ENCODE measurements around the gene TSSK3.
A peak's percentile ranks its signal among the peaks of the same experiment; 100 is the strongest.

TSSK3 gene

GRCh38 chr1:32335535-32335789, 26.9 kb upstream of the TSSK3 start:
- Histone ChIP-seq H3K36me3 (ENCODE audit: insufficient read depth, low read length) (peaks cover 8% of the 10 kb centered on the region; the same call in 1 of the 2 replicates), H3K9ac (ENCODE audit: low read depth, low read length) (peak overlapping the region; percentile 87), H3K4me1 (ENCODE audit: insufficient read depth, low read length) (peaks cover 22% of the 10 kb centered on the region; the same call in 1 of the 2 replicates), H3K9me3 (ENCODE audit: control insufficient read depth, insufficient read depth, low read length) (no peaks in the 10 kb centered on the region)

GRCh38 chr1:32335790-32336590, 26.3 kb upstream of the TSSK3 start, which contains the start of gene MARCKSL1:
Gene MARCKSL1, minus strand, starts transcription at chr1:32336233. Its CDS starts 200 bp downstream, at chr1:32336033.
- H3K4me1 ChIP-seq (ENCODE audit: insufficient read depth, low read length): peaks cover 22% of the 10 kb centered on the region; the same call in 1 of the 2 replicates
- peak within 1 kb of the TSS; percentile 87 for H3K9ac ChIP-seq (ENCODE audit: low read depth, low read length)
- H3K36me3 ChIP-seq (ENCODE audit: insufficient read depth, low read length): peaks cover 3% of the 10 kb centered on the region; the same call in 1 of the 2 replicates
- no peaks in the 10 kb centered on the region for H3K9me3 ChIP-seq (ENCODE audit: control insufficient read depth, insufficient read depth, low read length)

- peak overlapping the region; percentile 56; the same call in 1 of the 2 replicates for H3K9ac ChIP-seq (ENCODE audit: low read depth, low read length)
- no peaks in the 10 kb centered on the region for H3K9me3 ChIP-seq (ENCODE audit: control insufficient read depth, insufficient read depth, low read length)
- H3K4me1 ChIP-seq (ENCODE audit: insufficient read depth, low read length): peaks cover 25% of the 10 kb centered on the region; the same call in 1 of the 2 replicates
- H3K36me3 ChIP-seq (ENCODE audit: insufficient read depth, low read length): no peaks in the 10 kb centered on the region
Observed at GRCh38 chr1:32336591-32336932, 25.8 kb upstream of the TSSK3 start.

GRCh38 chr1:32336963-32337675, 25.2 kb upstream of the TSSK3 start:
- Histone ChIP-seq H3K9ac (ENCODE audit: low read depth, low read length) (peak overlapping the region; percentile 56; the same call in 1 of the 2 replicates), H3K4me1 (ENCODE audit: insufficient read depth, low read length) (peaks cover 30% of the 10 kb centered on the region; the same call in 1 of the 2 replicates), H3K9me3 (ENCODE audit: control insufficient read depth, insufficient read depth, low read length) (no peaks in the 10 kb centered on the region), H3K36me3 (ENCODE audit: insufficient read depth, low read length) (no peaks in the 10 kb centered on the region)

- H3K36me3 ChIP-seq (ENCODE audit: insufficient read depth, low read length): no peaks in the 10 kb centered on the region
- H3K9me3 ChIP-seq (ENCODE audit: control insufficient read depth, insufficient read depth, low read length): no peaks in the 10 kb centered on the region
- H3K9ac ChIP-seq (ENCODE audit: low read depth, low read length): no peak overlapping the region
- peaks cover 27% of the 10 kb centered on the region; the same call in 1 of the 2 replicates for H3K4me1 ChIP-seq (ENCODE audit: insufficient read depth, low read length)
Observed at GRCh38 chr1:32337855-32338636, 24.3 kb upstream of the TSSK3 start.

- Histone ChIP-seq H3K9me3 (ENCODE audit: control insufficient read depth, insufficient read depth, low read length) (no peaks in the 10 kb centered on the region), H3K4me1 (ENCODE audit: insufficient read depth, low read length) (peaks cover 27% of the 10 kb centered on the region; the same call in 1 of the 2 replicates), H3K9ac (ENCODE audit: low read depth, low read length) (no peak overlapping the region), H3K36me3 (ENCODE audit: insufficient read depth, low read length) (no peaks in the 10 kb centered on the region)
Observed at GRCh38 chr1:32338637-32339145, 23.6 kb upstream of the TSSK3 start.

- H3K9ac ChIP-seq (ENCODE audit: low read depth, low read length): no peak overlapping the region
- peaks cover 27% of the 10 kb centered on the region; the same call in 1 of the 2 replicates for H3K4me1 ChIP-seq (ENCODE audit: insufficient read depth, low read length)
- H3K9me3 ChIP-seq (ENCODE audit: control insufficient read depth, insufficient read depth, low read length): no peaks in the 10 kb centered on the region
- H3K36me3 ChIP-seq (ENCODE audit: insufficient read depth, low read length): no peaks in the 10 kb centered on the region
Observed at GRCh38 chr1:32339363-32339978, 22.9 kb upstream of the TSSK3 start.

- H3K36me3 ChIP-seq (ENCODE audit: insufficient read depth, low read length): no peaks in the 10 kb centered on the region
- no peaks in the 10 kb centered on the region for H3K9me3 ChIP-seq (ENCODE audit: control insufficient read depth, insufficient read depth, low read length)
- no peak overlapping the region for H3K9ac ChIP-seq (ENCODE audit: low read depth, low read length)
- H3K4me1 ChIP-seq (ENCODE audit: insufficient read depth, low read length): peaks cover 27% of the 10 kb centered on the region; the same call in 1 of the 2 replicates
Observed at GRCh38 chr1:32341186-32341757, 21.1 kb upstream of the TSSK3 start.

GRCh38 chr1:32341971-32342370, 20.4 kb upstream of the TSSK3 start:
- Histone ChIP-seq H3K9me3 (ENCODE audit: control insufficient read depth, insufficient read depth, low read length) (no peaks in the 10 kb centered on the region), H3K36me3 (ENCODE audit: insufficient read depth, low read length) (no peaks in the 10 kb centered on the region), H3K4me1 (ENCODE audit: insufficient read depth, low read length) (peaks cover 23% of the 10 kb centered on the region; the same call in 1 of the 2 replicates), H3K9ac (ENCODE audit: low read depth, low read length) (no peak overlapping the region)

GRCh38 chr1:32342704-32343103, 19.6 kb upstream of the TSSK3 start:
- Histone ChIP-seq H3K9me3 (ENCODE audit: control insufficient read depth, insufficient read depth, low read length) (no peaks in the 10 kb centered on the region), H3K4me1 (ENCODE audit: insufficient read depth, low read length) (peaks cover 17% of the 10 kb centered on the region; the same call in 1 of the 2 replicates), H3K9ac (ENCODE audit: low read depth, low read length) (no peak overlapping the region), H3K36me3 (ENCODE audit: insufficient read depth, low read length) (no peaks in the 10 kb centered on the region)

- Histone ChIP-seq H3K4me1 (ENCODE audit: insufficient read depth, low read length) (peaks cover 8% of the 10 kb centered on the region; the same call in 1 of the 2 replicates), H3K9me3 (ENCODE audit: control insufficient read depth, insufficient read depth, low read length) (no peaks in the 10 kb centered on the region), H3K9ac (ENCODE audit: low read depth, low read length) (no peak overlapping the region), H3K36me3 (ENCODE audit: insufficient read depth, low read length) (no peaks in the 10 kb centered on the region)
Observed at GRCh38 chr1:32345289-32345827, 17.0 kb upstream of the TSSK3 start.

- Histone ChIP-seq H3K9me3 (ENCODE audit: control insufficient read depth, insufficient read depth, low read length) (no peaks in the 10 kb centered on the region; the same call in 1 of the 2 replicates), H3K36me3 (ENCODE audit: insufficient read depth, low read length) (no peaks in the 10 kb centered on the region), H3K9ac (ENCODE audit: low read depth, low read length) (no peak overlapping the region), H3K4me1 (ENCODE audit: insufficient read depth, low read length) (peaks cover 4% of the 10 kb centered on the region; the same call in 1 of the 2 replicates)
Observed at GRCh38 chr1:32346532-32347157, 15.7 kb upstream of the TSSK3 start.

- H3K9ac ChIP-seq (ENCODE audit: low read depth, low read length): no peak overlapping the region
- H3K9me3 ChIP-seq (ENCODE audit: control insufficient read depth, insufficient read depth, low read length): no peaks in the 10 kb centered on the region; the same call in 1 of the 2 replicates
- H3K36me3 ChIP-seq (ENCODE audit: insufficient read depth, low read length): no peaks in the 10 kb centered on the region
- H3K4me1 ChIP-seq (ENCODE audit: insufficient read depth, low read length): peaks cover 12% of the 10 kb centered on the region
Observed at GRCh38 chr1:32349211-32349708, 13.1 kb upstream of the TSSK3 start.
